Measurements from ENCODE around the gene KATNIP.

The KATNIP gene

GRCh38 chr16:27549746-27550581 lies at the start of gene KATNIP, which contains the start of gene GTF3C1:
KATNIP (plus strand) TSS chr16:27550144; CDS start chr16:27550171, 27 bp downstream.
GTF3C1 (minus strand) TSS chr16:27549913; CDS start chr16:27549890, 23 bp downstream.
- peak; percentile 97 for DNase-seq

- no peak for DNase-seq
These were observed 49.1 kb upstream of the KATNIP start for GRCh38 chr16:27500801-27501200.

GRCh38 chr16:27503662-27504061 lies 46.3 kb upstream of the KATNIP start:
- DNase-seq, result no peak

- no peak for DNase-seq
These were observed 44.4 kb upstream of the KATNIP start for GRCh38 chr16:27505297-27506236.

GRCh38 chr16:27506771-27507170 lies 43.2 kb upstream of the KATNIP start:
- DNase-seq, result no peak

- no peak for DNase-seq
These were observed 41.5 kb upstream of the KATNIP start for GRCh38 chr16:27508476-27508875.

GRCh38 chr16:27511657-27512448 lies 38.1 kb upstream of the KATNIP start:
- DNase-seq, result peak; percentile 19

- no peak for DNase-seq
These were observed 35.1 kb upstream of the KATNIP start for GRCh38 chr16:27514806-27515205.

- DNase-seq, result no peak
These were observed 34.0 kb upstream of the KATNIP start for GRCh38 chr16:27515874-27516353.

- DNase-seq, result no peak
These were observed 33.6 kb upstream of the KATNIP start for GRCh38 chr16:27516365-27516764.

GRCh38 chr16:27517664-27518063 lies 32.3 kb upstream of the KATNIP start:
- DNase-seq, result no peak

GRCh38 chr16:27518226-27518625 lies 31.7 kb upstream of the KATNIP start:
- DNase-seq, result no peak

- DNase-seq, result no peak
These were observed 28.8 kb upstream of the KATNIP start for GRCh38 chr16:27520982-27521673.

GRCh38 chr16:27522173-27522707 lies 27.7 kb upstream of the KATNIP start:
- no peak for DNase-seq

GRCh38 chr16:27526180-27526579 lies 23.8 kb upstream of the KATNIP start:
- DNase-seq, result peak; percentile 11

GRCh38 chr16:27528294-27528693 lies 21.6 kb upstream of the KATNIP start:
- DNase-seq, result no peak

GRCh38 chr16:27529962-27530361 lies 20.0 kb upstream of the KATNIP start:
- no peak for DNase-seq

- DNase-seq, result no peak
These were observed 18.8 kb upstream of the KATNIP start for GRCh38 chr16:27531186-27531585.

- no peak for DNase-seq
These were observed 17.8 kb upstream of the KATNIP start for GRCh38 chr16:27531826-27532800.

- no peak for DNase-seq
These were observed 15.7 kb upstream of the KATNIP start for GRCh38 chr16:27534256-27534655.
